Adrenal gland (tissue), 12 donors: Measurements from ENCODE around the gene ELAC1. TPM values are rescaled to one million over a fixed set of nuclear protein-coding genes. Genes with fewer than 3 reads are reported as not detected.

Experiments used
- DNase-seq, 7 donors: peaks; one replicate each; pipeline ENCODE4 v3.0.0-alpha.2; 2019 to 2020
- H3K27ac ChIP-seq, 5 donors: fragments of 200-600 bp; sonication (generic) in 4 of 5; 1 replicate in 3 of 5; 2 replicates in 2 of 5; pipeline versions ENCODE4 v1.5.1 to v1.8.0; 2016 to 2020; ENCODE audit warnings: mild to moderate bottlenecking in 1 of 5
- H3K27me3 ChIP-seq: fragments of 200-600 bp; 2 replicates; pipeline ENCODE4 v1.8.0; 2021
- H3K36me3 ChIP-seq, 2 donors: fragments of 200-600 bp; replicated peaks in 1 of 2; 1 replicate in 1 of 2; 2 replicates in 1 of 2; pipeline versions ENCODE4 v1.5.1 to v1.8.0; 2018 to 2022
- H3K4me1 ChIP-seq, 2 donors: fragments of 200-600 bp; replicated peaks in 1 of 2; 1 replicate in 1 of 2; 2 replicates in 1 of 2; pipeline versions ENCODE4 v1.5.1 to v1.8.0; 2018 to 2021
- H3K4me3 ChIP-seq, 4 donors: fragments of 200-600 bp; sonication (generic) in 3 of 4; one replicate each; pipeline ENCODE4 v1.5.1; 2016 to 2018
- H3K9me3 ChIP-seq, 3 donors: fragments of 200-600 bp; sonication (generic) in 1 of 3; replicated peaks in 1 of 3; 1 replicate in 2 of 3; 2 replicates in 1 of 3; pipeline versions ENCODE4 v1.5.1 to v1.8.0; 2016 to 2021
- POLR2A ChIP-seq, 2 donors: fragments of 450-650 bp; IDR thresholded peaks; one replicate each; pipeline ENCODE4 v1.6.1; 2017; ENCODE audit warnings: antibody characterized with exemption in 2 of 2, mild to moderate bottlenecking in 2 of 2, moderate library complexity in 1 of 2
- WGBS, 4 donors: extraction: QIAGEN DNeasy Blood & Tissue Kit in 2 of 4; methylation state at CpG; one replicate each; pipeline versions ENCODE4 v1.1.5 to v1.1.7; 2013 to 2017; 5-methylcytosine and 5-hydroxymethylcytosine counted together
- intact Hi-C, 2 donors: fragments of 100-400 bp; cut with DNase I; formaldehyde crosslinking; loops; one replicate each; pipeline versions ENCODE4 v1.14.1 to v1.15.0; 2022 to 2023
- polyA plus RNA-seq, 3 donors: library from polyadenylated mRNA; stranded (reverse); fragments of 200-250 nt in 2 of 3; fragments of 350-450 nt in 1 of 3; fragmentation: Illumina TruSeq in 1 of 3; extraction: RNeasy Lipid Tissue Mini Kit (QIAGEN cat#74804) in 1 of 3; gene quantifications; one replicate each; pipeline ENCODE4 v1.2.3, GENCODE V29; 2013 to 2014
- total RNA-seq, 9 donors: library from RNA; depleted of rRNA in 4 of 9; stranded (reverse); fragments of >200 nt in 4 of 9; fragments of 120-200 nt in 1 of 9; fragmentation: NEBNext Ultra II Directional in 1 of 9; extraction: Animal tissue kit (Norgen Biotek cat#: 25700) in 1 of 9; gene quantifications; one replicate each; pipeline versions ENCODE4 v1.1.0 to v1.2.4, GENCODE V29; 2013 to 2023
- TF ChIP-seq, protein P1 (sequence below), 6 experiments: fragments of 450-650 bp in 4 of 6; fragments of 200-600 bp in 2 of 6; sonication (generic) in 1 of 6; IDR thresholded peaks; 1 replicate in 5 of 6; 2 replicates in 1 of 6; pipeline versions ENCODE4 v1.5.1 to v1.8.0; 2016 to 2021; ENCODE audit warnings: antibody characterized with exemption in 6 of 6, mild to moderate bottlenecking in 2 of 6, moderate library complexity in 1 of 6
- donor health status: healthy with polysubstance abuse.
- donor health status: Bipolar disorder and iron deficiency.
- donor health status: DM: yes; HTN: yes; CAD: no.
- donor health status: DM: no; HTN: no; CAD: no.
- donor health status: DM: no; HTN: no; CAD: no.
- donor health status: DM: yes; HTN: yes; CAD: no.

Gene ELAC1
- total and polyA plus RNA-seq, 12 donors = 6.5 to 20.0 (median 11.7) TPM

GRCh38 chr18:50982802-50983179, 15.0 kb downstream of the ELAC1 start:
- Histone ChIP-seq H3K4me1 (peaks cover 0 to 16% of the 10 kb centered on the region in 2 donors), H3K36me3 (peaks cover 0 to 31% of the 10 kb centered on the region in 2 donors), H3K4me3 (no peak overlapping the region), H3K27ac (no peak overlapping the region), H3K9me3 (no peaks in the 10 kb centered on the region), H3K27me3 (no peaks in the 10 kb centered on the region)
- intact Hi-C loops = no loop called here
- TF ChIP-seq, protein P1, sequence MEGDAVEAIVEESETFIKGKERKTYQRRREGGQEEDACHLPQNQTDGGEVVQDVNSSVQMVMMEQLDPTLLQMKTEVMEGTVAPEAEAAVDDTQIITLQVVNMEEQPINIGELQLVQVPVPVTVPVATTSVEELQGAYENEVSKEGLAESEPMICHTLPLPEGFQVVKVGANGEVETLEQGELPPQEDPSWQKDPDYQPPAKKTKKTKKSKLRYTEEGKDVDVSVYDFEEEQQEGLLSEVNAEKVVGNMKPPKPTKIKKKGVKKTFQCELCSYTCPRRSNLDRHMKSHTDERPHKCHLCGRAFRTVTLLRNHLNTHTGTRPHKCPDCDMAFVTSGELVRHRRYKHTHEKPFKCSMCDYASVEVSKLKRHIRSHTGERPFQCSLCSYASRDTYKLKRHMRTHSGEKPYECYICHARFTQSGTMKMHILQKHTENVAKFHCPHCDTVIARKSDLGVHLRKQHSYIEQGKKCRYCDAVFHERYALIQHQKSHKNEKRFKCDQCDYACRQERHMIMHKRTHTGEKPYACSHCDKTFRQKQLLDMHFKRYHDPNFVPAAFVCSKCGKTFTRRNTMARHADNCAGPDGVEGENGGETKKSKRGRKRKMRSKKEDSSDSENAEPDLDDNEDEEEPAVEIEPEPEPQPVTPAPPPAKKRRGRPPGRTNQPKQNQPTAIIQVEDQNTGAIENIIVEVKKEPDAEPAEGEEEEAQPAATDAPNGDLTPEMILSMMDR (IDR thresholded peaks at IDR 0.05) = no peak
- TF ChIP-seq POLR2A (IDR thresholded peaks at IDR 0.05) = no peak
- WGBS, 4 donors = 93 to 99% (median 96%) methylated on average over 3 of the region's 3 CpGs
- no peak for DNase-seq

- DNase-seq = peak in 1 of 7 donors; percentile 20
- Histone ChIP-seq H3K9me3 (no peaks in the 10 kb centered on the region), H3K36me3 (peaks cover 0 to 10% of the 10 kb centered on the region in 2 donors), H3K4me1 (peaks cover 0 to 16% of the 10 kb centered on the region in 2 donors), H3K27ac (peak overlapping the region in 1 of 5 donors; percentile 41), H3K27me3 (no peaks in the 10 kb centered on the region), H3K4me3 (no peak overlapping the region)
- TF ChIP-seq POLR2A (IDR thresholded peaks at IDR 0.05) = no peak
- TF ChIP-seq, protein P1 (IDR thresholded peaks at IDR 0.05) = no peak
- intact Hi-C loops = no loop called here
- WGBS, 4 donors = 70 to 84% (median 76%) methylated on average over 2 of the region's 2 CpGs
These were observed 18.7 kb downstream of the ELAC1 start for GRCh38 chr18:50986360-50987087.

DNA sequence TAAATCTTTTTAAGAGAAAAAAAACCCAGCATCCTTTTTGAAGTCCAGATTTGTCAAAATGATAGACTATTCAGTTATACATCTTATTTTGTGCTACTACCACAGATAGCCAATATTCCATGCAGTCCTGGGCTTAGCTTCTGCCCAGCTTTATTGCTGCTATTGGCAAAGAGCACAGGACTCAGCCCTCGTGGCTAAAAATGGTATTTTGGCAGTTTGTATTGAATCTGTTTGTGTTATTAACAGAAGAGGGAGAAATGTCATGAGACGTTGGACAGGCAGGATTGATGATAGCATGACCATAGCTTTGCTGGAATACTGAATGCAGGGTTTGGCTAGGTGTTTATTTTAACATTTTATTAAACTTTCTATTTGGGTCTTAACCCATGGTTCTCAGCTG, 19.4 kb downstream of the ELAC1 start:
- no peak overlapping the region for H3K27ac ChIP-seq

DNA sequence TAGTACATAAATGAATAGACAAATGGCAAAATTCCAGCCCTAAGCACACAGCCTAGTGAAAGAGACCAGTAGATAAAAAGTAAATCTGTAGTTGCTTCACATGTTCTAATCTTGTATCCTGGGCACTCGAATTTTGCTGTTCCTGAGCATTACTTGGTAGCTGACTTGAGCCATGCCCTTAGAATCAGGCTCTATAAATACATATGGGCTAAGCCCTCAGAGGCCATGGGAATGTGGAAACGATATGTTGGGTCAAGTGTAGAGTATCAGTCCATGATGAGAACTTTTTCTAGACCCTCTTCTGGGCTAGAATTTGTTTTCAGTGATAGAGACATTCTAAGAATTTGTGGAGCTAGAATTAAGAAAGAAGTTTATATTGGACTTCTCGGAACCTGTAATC, 21.9 kb downstream of the ELAC1 start:
- WGBS, 4 donors = 91 to 97% (median 95%) methylated on average over 3 of the region's 3 CpGs
- Histone ChIP-seq H3K4me1 (peaks cover 0 to 9% of the 10 kb centered on the region in 2 donors), H3K36me3 (peaks cover 0 to 9% of the 10 kb centered on the region in 2 donors), H3K4me3 (no peak overlapping the region), H3K27ac (no peak overlapping the region), H3K9me3 (no peaks in the 10 kb centered on the region), H3K27me3 (no peaks in the 10 kb centered on the region)
- intact Hi-C loops = no loop called here
- DNase-seq = no peak
- TF ChIP-seq POLR2A (IDR thresholded peaks at IDR 0.05) = no peak
- TF ChIP-seq, protein P1 (IDR thresholded peaks at IDR 0.05) = no peak

More for the DNA sequence above, 19.4 kb downstream of the ELAC1 start:
- H3K9me3 ChIP-seq = no peaks in the 10 kb centered on the region
- no peak for DNase-seq
- WGBS, 4 donors = 40 to 55% (median 50%) methylated on average over 2 of the region's 2 CpGs
- peaks cover 0 to 10% of the 10 kb centered on the region in 2 donors for H3K36me3 ChIP-seq
- intact Hi-C loops = no loop called here
- peaks cover 0 to 14% of the 10 kb centered on the region in 2 donors for H3K4me1 ChIP-seq
- no peaks in the 10 kb centered on the region for H3K27me3 ChIP-seq
- no peak overlapping the region for H3K4me3 ChIP-seq
- TF ChIP-seq, protein P1 (IDR thresholded peaks at IDR 0.05) = no peak
- TF ChIP-seq POLR2A (IDR thresholded peaks at IDR 0.05) = no peak
